Stimulated activated naive CD8-positive, alpha-beta T cell treated with anti-CD3 and anti-CD28 coated beads, Interleukin-15, Interleukin-2, amounts not matched to agents 100 ng/mL and 50 ng/mL, for 24 hours (primary cell): ENCODE measurements around the gene PPP2R2C.

Source experiments
- H3K27ac Mint-ChIP-seq: one replicate; pipeline ENCODE4 v1.8.0; 2021; ENCODE audit warnings: mild to moderate bottlenecking, mixed read lengths
- H3K27me3 Mint-ChIP-seq: one replicate; pipeline ENCODE4 v1.8.0; 2021; ENCODE audit warnings: mixed read lengths
- H3K36me3 Mint-ChIP-seq: one replicate; pipeline ENCODE4 v1.8.0; 2021; ENCODE audit warnings: low read depth, mixed read lengths
- H3K4me1 Mint-ChIP-seq: one replicate; pipeline ENCODE4 v1.8.0; 2021; ENCODE audit warnings: low read depth, mixed read lengths
- H3K4me3 Mint-ChIP-seq: one replicate; pipeline ENCODE4 v1.8.0; 2021; ENCODE audit warnings: mild to moderate bottlenecking, mixed read lengths
- H3K9me3 Mint-ChIP-seq: one replicate; pipeline ENCODE4 v1.8.0; 2021; ENCODE audit warnings: mixed read lengths

The PPP2R2C gene

GRCh38 chr4:6402566-6403399 lies 69.6 kb downstream of the PPP2R2C start:
- H3K4me3 Mint-ChIP-seq, result no peak overlapping the region
- H3K36me3 Mint-ChIP-seq, result no peaks in the 10 kb centered on the region
- peaks cover 65% of the 10 kb centered on the region for H3K27me3 Mint-ChIP-seq
- H3K27ac Mint-ChIP-seq, result no peak overlapping the region
- H3K4me1 Mint-ChIP-seq, result no peaks in the 10 kb centered on the region
- no peaks in the 10 kb centered on the region for H3K9me3 Mint-ChIP-seq

GRCh38 chr4:6401797-6402196 lies 70.6 kb downstream of the PPP2R2C start:
- no peaks in the 10 kb centered on the region for H3K4me1 Mint-ChIP-seq
- no peaks in the 10 kb centered on the region for H3K9me3 Mint-ChIP-seq
- H3K27me3 Mint-ChIP-seq, result peaks cover 64% of the 10 kb centered on the region
- no peak overlapping the region for H3K27ac Mint-ChIP-seq
- no peak overlapping the region for H3K4me3 Mint-ChIP-seq
- no peaks in the 10 kb centered on the region for H3K36me3 Mint-ChIP-seq

- Mint-ChIP-seq H3K4me3 (no peak overlapping the region), H3K27ac (no peak overlapping the region), H3K9me3 (no peaks in the 10 kb centered on the region), H3K27me3 (peaks cover 18% of the 10 kb centered on the region), H3K4me1 (no peaks in the 10 kb centered on the region), H3K36me3 (no peaks in the 10 kb centered on the region)
These were observed 75.6 kb downstream of the PPP2R2C start for GRCh38 chr4:6396696-6397236.

- Mint-ChIP-seq H3K4me1 (no peaks in the 10 kb centered on the region), H3K27me3 (peaks cover 9% of the 10 kb centered on the region), H3K9me3 (no peaks in the 10 kb centered on the region), H3K4me3 (no peak overlapping the region), H3K27ac (no peak overlapping the region), H3K36me3 (no peaks in the 10 kb centered on the region)
These were observed 76.8 kb downstream of the PPP2R2C start for GRCh38 chr4:6395466-6396228.

GRCh38 chr4:6394671-6395081 lies 77.7 kb downstream of the PPP2R2C start:
- Mint-ChIP-seq H3K4me1 (no peaks in the 10 kb centered on the region), H3K36me3 (no peaks in the 10 kb centered on the region), H3K4me3 (no peak overlapping the region), H3K9me3 (no peaks in the 10 kb centered on the region), H3K27ac (no peak overlapping the region), H3K27me3 (peaks cover 7% of the 10 kb centered on the region)

- Mint-ChIP-seq H3K4me1 (no peaks in the 10 kb centered on the region), H3K4me3 (no peak overlapping the region), H3K27me3 (peaks cover 10% of the 10 kb centered on the region), H3K9me3 (no peaks in the 10 kb centered on the region), H3K36me3 (no peaks in the 10 kb centered on the region), H3K27ac (no peak overlapping the region)
These were observed 78.6 kb downstream of the PPP2R2C start for GRCh38 chr4:6393544-6394475.

GRCh38 chr4:6393066-6393465 lies 79.3 kb downstream of the PPP2R2C start:
- Mint-ChIP-seq H3K36me3 (no peaks in the 10 kb centered on the region), H3K4me1 (no peaks in the 10 kb centered on the region), H3K27me3 (peaks cover 9% of the 10 kb centered on the region), H3K9me3 (no peaks in the 10 kb centered on the region), H3K4me3 (no peak overlapping the region), H3K27ac (no peak overlapping the region)

GRCh38 chr4:6392407-6392806 lies 80.0 kb downstream of the PPP2R2C start:
- no peak overlapping the region for H3K4me3 Mint-ChIP-seq

GRCh38 chr4:6391852-6392188 lies 80.6 kb downstream of the PPP2R2C start:
- Mint-ChIP-seq H3K9me3 (no peaks in the 10 kb centered on the region), H3K4me1 (no peaks in the 10 kb centered on the region), H3K27ac (no peak overlapping the region), H3K36me3 (no peaks in the 10 kb centered on the region), H3K4me3 (no peak overlapping the region), H3K27me3 (peaks cover 4% of the 10 kb centered on the region)

More at GRCh38 chr4:6392407-6392806, 80.0 kb downstream of the PPP2R2C start:
- Mint-ChIP-seq H3K4me1 (no peaks in the 10 kb centered on the region), H3K36me3 (no peaks in the 10 kb centered on the region), H3K27me3 (peaks cover 4% of the 10 kb centered on the region), H3K27ac (no peak overlapping the region), H3K9me3 (no peaks in the 10 kb centered on the region)

GRCh38 chr4:6391186-6391851 lies 81.1 kb downstream of the PPP2R2C start:
- no peak overlapping the region for H3K4me3 Mint-ChIP-seq
- H3K27me3 Mint-ChIP-seq, result peaks cover 4% of the 10 kb centered on the region
- H3K4me1 Mint-ChIP-seq, result no peaks in the 10 kb centered on the region

GRCh38 chr4:6390356-6390755 lies 82.1 kb downstream of the PPP2R2C start:
- H3K27ac Mint-ChIP-seq, result no peak overlapping the region
- H3K4me1 Mint-ChIP-seq, result no peaks in the 10 kb centered on the region
- peaks cover 4% of the 10 kb centered on the region for H3K27me3 Mint-ChIP-seq
- no peaks in the 10 kb centered on the region for H3K36me3 Mint-ChIP-seq
- H3K4me3 Mint-ChIP-seq, result no peak overlapping the region
- no peaks in the 10 kb centered on the region for H3K9me3 Mint-ChIP-seq

More at GRCh38 chr4:6391186-6391851, 81.1 kb downstream of the PPP2R2C start:
- no peaks in the 10 kb centered on the region for H3K9me3 Mint-ChIP-seq
- H3K36me3 Mint-ChIP-seq, result no peaks in the 10 kb centered on the region
- H3K27ac Mint-ChIP-seq, result no peak overlapping the region

- no peak overlapping the region for H3K27ac Mint-ChIP-seq
- H3K4me1 Mint-ChIP-seq, result no peaks in the 10 kb centered on the region
- no peak overlapping the region for H3K4me3 Mint-ChIP-seq
- H3K9me3 Mint-ChIP-seq, result no peaks in the 10 kb centered on the region
- H3K36me3 Mint-ChIP-seq, result no peaks in the 10 kb centered on the region
- peaks cover 4% of the 10 kb centered on the region for H3K27me3 Mint-ChIP-seq
These were observed 83.1 kb downstream of the PPP2R2C start for GRCh38 chr4:6389142-6389825.

GRCh38 chr4:6388713-6389112 lies 83.7 kb downstream of the PPP2R2C start:
- Mint-ChIP-seq H3K4me3 (no peak overlapping the region), H3K36me3 (no peaks in the 10 kb centered on the region), H3K27ac (no peak overlapping the region), H3K27me3 (peaks cover 10% of the 10 kb centered on the region), H3K4me1 (no peaks in the 10 kb centered on the region), H3K9me3 (no peaks in the 10 kb centered on the region)

- Mint-ChIP-seq H3K4me1 (no peaks in the 10 kb centered on the region), H3K27me3 (peaks cover 15% of the 10 kb centered on the region), H3K9me3 (no peaks in the 10 kb centered on the region), H3K27ac (no peak overlapping the region), H3K4me3 (no peak overlapping the region), H3K36me3 (no peaks in the 10 kb centered on the region)
These were observed 84.5 kb downstream of the PPP2R2C start for GRCh38 chr4:6387946-6388345.
